ENCODE data around the gene ARID1A. TPM values are rescaled to one million over a fixed set of nuclear protein-coding genes. Genes with fewer than 3 reads are reported as not detected.

The ARID1A gene
- total and polyA plus RNA-seq, 4 donors: 12.2 to 31.9 (median 20.2) TPM

DNA sequence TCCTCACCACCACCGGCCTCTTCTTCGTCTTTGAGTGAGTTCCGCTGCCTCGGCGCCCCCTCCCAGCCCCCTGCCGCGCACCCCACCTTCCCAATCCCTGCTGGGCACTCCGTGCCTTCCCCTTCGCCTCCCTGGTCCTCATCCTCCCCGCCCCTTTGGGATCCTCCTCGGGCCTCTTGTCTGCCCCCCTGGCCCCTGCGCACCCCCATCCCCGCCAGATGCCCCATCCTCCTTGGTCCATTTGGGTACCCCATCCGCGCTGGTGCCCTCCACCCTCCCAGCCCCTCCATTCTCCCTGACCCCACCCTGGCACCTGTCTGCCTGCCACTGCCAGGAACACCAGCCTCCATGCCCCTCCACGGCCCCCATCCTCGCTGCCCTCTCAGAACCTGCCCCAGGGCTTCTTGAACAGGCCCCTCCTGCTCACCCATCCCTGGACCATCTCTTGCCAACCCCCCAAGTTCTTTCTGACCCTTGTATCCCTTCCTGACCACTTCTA is 131.3 kb downstream of the ARID1A start:
- peak overlapping the region; percentile 46 to 69 for H3K9ac ChIP-seq (ENCODE audit: low read depth in 1 of 2, low read length in 2 of 2)
- DNase-seq (ENCODE audit: low spot score): no peak
- H3K4me1 ChIP-seq (ENCODE audit: control insufficient read depth in 4 of 4, insufficient read depth in 4 of 4, low read length in 3 of 4): peaks cover 15 to 55% (median 43%) of the 10 kb centered on the region in 4 donors
- TF ChIP-seq, protein P1, sequence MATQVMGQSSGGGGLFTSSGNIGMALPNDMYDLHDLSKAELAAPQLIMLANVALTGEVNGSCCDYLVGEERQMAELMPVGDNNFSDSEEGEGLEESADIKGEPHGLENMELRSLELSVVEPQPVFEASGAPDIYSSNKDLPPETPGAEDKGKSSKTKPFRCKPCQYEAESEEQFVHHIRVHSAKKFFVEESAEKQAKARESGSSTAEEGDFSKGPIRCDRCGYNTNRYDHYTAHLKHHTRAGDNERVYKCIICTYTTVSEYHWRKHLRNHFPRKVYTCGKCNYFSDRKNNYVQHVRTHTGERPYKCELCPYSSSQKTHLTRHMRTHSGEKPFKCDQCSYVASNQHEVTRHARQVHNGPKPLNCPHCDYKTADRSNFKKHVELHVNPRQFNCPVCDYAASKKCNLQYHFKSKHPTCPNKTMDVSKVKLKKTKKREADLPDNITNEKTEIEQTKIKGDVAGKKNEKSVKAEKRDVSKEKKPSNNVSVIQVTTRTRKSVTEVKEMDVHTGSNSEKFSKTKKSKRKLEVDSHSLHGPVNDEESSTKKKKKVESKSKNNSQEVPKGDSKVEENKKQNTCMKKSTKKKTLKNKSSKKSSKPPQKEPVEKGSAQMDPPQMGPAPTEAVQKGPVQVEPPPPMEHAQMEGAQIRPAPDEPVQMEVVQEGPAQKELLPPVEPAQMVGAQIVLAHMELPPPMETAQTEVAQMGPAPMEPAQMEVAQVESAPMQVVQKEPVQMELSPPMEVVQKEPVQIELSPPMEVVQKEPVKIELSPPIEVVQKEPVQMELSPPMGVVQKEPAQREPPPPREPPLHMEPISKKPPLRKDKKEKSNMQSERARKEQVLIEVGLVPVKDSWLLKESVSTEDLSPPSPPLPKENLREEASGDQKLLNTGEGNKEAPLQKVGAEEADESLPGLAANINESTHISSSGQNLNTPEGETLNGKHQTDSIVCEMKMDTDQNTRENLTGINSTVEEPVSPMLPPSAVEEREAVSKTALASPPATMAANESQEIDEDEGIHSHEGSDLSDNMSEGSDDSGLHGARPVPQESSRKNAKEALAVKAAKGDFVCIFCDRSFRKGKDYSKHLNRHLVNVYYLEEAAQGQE (IDR thresholded peaks at IDR 0.05): no peak
- TF ChIP-seq, protein P2, sequence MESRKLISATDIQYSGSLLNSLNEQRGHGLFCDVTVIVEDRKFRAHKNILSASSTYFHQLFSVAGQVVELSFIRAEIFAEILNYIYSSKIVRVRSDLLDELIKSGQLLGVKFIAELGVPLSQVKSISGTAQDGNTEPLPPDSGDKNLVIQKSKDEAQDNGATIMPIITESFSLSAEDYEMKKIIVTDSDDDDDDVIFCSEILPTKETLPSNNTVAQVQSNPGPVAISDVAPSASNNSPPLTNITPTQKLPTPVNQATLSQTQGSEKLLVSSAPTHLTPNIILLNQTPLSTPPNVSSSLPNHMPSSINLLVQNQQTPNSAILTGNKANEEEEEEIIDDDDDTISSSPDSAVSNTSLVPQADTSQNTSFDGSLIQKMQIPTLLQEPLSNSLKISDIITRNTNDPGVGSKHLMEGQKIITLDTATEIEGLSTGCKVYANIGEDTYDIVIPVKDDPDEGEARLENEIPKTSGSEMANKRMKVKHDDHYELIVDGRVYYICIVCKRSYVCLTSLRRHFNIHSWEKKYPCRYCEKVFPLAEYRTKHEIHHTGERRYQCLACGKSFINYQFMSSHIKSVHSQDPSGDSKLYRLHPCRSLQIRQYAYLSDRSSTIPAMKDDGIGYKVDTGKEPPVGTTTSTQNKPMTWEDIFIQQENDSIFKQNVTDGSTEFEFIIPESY (IDR thresholded peaks at IDR 0.05): no peak
- TF ChIP-seq, protein P3, sequence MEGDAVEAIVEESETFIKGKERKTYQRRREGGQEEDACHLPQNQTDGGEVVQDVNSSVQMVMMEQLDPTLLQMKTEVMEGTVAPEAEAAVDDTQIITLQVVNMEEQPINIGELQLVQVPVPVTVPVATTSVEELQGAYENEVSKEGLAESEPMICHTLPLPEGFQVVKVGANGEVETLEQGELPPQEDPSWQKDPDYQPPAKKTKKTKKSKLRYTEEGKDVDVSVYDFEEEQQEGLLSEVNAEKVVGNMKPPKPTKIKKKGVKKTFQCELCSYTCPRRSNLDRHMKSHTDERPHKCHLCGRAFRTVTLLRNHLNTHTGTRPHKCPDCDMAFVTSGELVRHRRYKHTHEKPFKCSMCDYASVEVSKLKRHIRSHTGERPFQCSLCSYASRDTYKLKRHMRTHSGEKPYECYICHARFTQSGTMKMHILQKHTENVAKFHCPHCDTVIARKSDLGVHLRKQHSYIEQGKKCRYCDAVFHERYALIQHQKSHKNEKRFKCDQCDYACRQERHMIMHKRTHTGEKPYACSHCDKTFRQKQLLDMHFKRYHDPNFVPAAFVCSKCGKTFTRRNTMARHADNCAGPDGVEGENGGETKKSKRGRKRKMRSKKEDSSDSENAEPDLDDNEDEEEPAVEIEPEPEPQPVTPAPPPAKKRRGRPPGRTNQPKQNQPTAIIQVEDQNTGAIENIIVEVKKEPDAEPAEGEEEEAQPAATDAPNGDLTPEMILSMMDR (IDR thresholded peaks at IDR 0.05; ENCODE audit: low read depth, low read length, missing input control): no peak
- TF ChIP-seq HNF4G (IDR thresholded peaks at IDR 0.05) (no peak), FOXA1 (IDR thresholded peaks at IDR 0.05) (no peak), RAD21 (IDR thresholded peaks at IDR 0.05) (no peak), YY1 (IDR thresholded peaks at IDR 0.05) (no peak), FOXA2 (IDR thresholded peaks at IDR 0.05) (no peak), SP1 (IDR thresholded peaks at IDR 0.05) (no peak), TAF1 (conservative IDR thresholded peaks at IDR 0.05) (no peak), HNF4A (conservative IDR thresholded peaks at IDR 0.05) (no peak)
- TF ChIP-seq, protein P4, sequence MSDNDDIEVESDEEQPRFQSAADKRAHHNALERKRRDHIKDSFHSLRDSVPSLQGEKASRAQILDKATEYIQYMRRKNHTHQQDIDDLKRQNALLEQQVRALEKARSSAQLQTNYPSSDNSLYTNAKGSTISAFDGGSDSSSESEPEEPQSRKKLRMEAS (IDR thresholded peaks at IDR 0.05): no peak
- no peaks in the 10 kb centered on the region for H3K27me3 ChIP-seq (ENCODE audit: control insufficient read depth in 4 of 4, insufficient read depth in 4 of 4, low read length in 3 of 4)
- WGBS: 8% methylated on average over 17 of the region's 17 CpGs
- H3K4me3 ChIP-seq (ENCODE audit: low read depth in 1 of 3, low read length in 3 of 3): peak overlapping the region in 2 of 3 donors; percentile 67 to 87
- H3K9me3 ChIP-seq (ENCODE audit: control insufficient read depth in 4 of 4, low read length in 3 of 4): no peaks in the 10 kb centered on the region
- H3K36me3 ChIP-seq (ENCODE audit: control insufficient read depth in 4 of 4, insufficient read depth in 3 of 4, low read depth in 1 of 4, low read length in 3 of 4): peaks cover 0 to 3% (median 0%) of the 10 kb centered on the region in 4 donors
- H3K27ac ChIP-seq (ENCODE audit: low read depth in 1 of 2, low read length in 2 of 2): peak overlapping the region; percentile 48 to 64

DNA sequence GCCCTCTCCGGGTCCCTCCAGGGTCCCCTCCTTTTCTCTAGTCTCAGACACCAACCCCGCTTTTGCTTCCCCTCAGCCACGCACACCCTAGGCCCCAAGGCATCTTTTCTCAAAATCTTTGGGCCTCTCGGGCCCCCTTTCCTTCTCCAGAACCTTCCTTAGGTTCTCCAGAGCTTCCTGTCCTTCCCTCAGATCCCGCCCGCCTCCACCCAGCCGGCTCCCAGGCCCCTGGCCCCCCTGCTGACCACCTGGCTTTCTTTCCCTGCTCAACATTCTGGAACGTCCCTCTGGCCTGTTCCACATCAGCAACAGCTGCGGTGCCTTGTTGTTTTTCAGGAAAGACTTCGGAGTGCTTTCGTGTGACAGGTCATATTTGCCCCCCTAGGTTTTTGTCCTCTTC is 131.8 kb downstream of the ARID1A start:
- H3K9ac ChIP-seq (ENCODE audit: low read depth in 1 of 2, low read length in 2 of 2): peak overlapping the region; percentile 46 to 69
- peak overlapping the region in 2 of 3 donors; percentile 67 to 87 for H3K4me3 ChIP-seq (ENCODE audit: low read depth in 1 of 3, low read length in 3 of 3)
- peaks cover 15 to 60% (median 48%) of the 10 kb centered on the region in 4 donors for H3K4me1 ChIP-seq (ENCODE audit: control insufficient read depth in 4 of 4, insufficient read depth in 4 of 4, low read length in 3 of 4)
- DNase-seq (ENCODE audit: low spot score): no peak
- peaks cover 0 to 3% (median 0%) of the 10 kb centered on the region in 4 donors for H3K36me3 ChIP-seq (ENCODE audit: control insufficient read depth in 4 of 4, insufficient read depth in 3 of 4, low read depth in 1 of 4, low read length in 3 of 4)
- no peaks in the 10 kb centered on the region for H3K9me3 ChIP-seq (ENCODE audit: control insufficient read depth in 4 of 4, low read length in 3 of 4)
- TF ChIP-seq, protein P1 (IDR thresholded peaks at IDR 0.05): no peak
- peak overlapping the region; percentile 48 to 64 for H3K27ac ChIP-seq (ENCODE audit: low read depth in 1 of 2, low read length in 2 of 2)
- WGBS: 64% methylated on average over 11 of the region's 11 CpGs
- H3K27me3 ChIP-seq (ENCODE audit: control insufficient read depth in 4 of 4, insufficient read depth in 4 of 4, low read length in 3 of 4): no peaks in the 10 kb centered on the region
